Measurements from ENCODE around the gene STOM.
A peak's percentile ranks its signal among the peaks of the same experiment; 100 is the strongest.

STOM gene

GRCh38 chr9:121369595-121370265 is at the start of gene STOM:
Gene STOM (minus strand): TSS chr9:121370250. CDS start chr9:121370187, 63 bp downstream.
- peak within 1 kb of the TSS; percentile 82 for H3K4me3 ChIP-seq (ENCODE audit: low read depth, low read length)
- TF ChIP-seq CTCF (IDR thresholded peaks at IDR 0.05; ENCODE audit: low read depth, low read length), result no peak

- TF ChIP-seq CTCF (IDR thresholded peaks at IDR 0.05; ENCODE audit: low read depth, low read length), result no peak
Measured at GRCh38 chr9:121411993-121412392, 41.9 kb upstream of the STOM start.

GRCh38 chr9:121405899-121406298 is 35.8 kb upstream of the STOM start:
- H3K4me3 ChIP-seq (ENCODE audit: low read depth, low read length), result no peak overlapping the region
- TF ChIP-seq CTCF (IDR thresholded peaks at IDR 0.05; ENCODE audit: low read depth, low read length), result no peak

More at GRCh38 chr9:121411993-121412392, 41.9 kb upstream of the STOM start:
- H3K4me3 ChIP-seq (ENCODE audit: low read depth, low read length), result no peak overlapping the region

GRCh38 chr9:121404906-121405305 is 34.9 kb upstream of the STOM start:
- no peak overlapping the region for H3K4me3 ChIP-seq (ENCODE audit: low read depth, low read length)
- TF ChIP-seq CTCF (IDR thresholded peaks at IDR 0.05; ENCODE audit: low read depth, low read length), result no peak

- no peak; the same call in 1 of the 2 replicates for TF ChIP-seq CTCF (IDR thresholded peaks at IDR 0.05; ENCODE audit: low read depth, low read length)
- H3K4me3 ChIP-seq (ENCODE audit: low read depth, low read length), result no peak overlapping the region
Measured at GRCh38 chr9:121399883-121400607, 30.0 kb upstream of the STOM start.

GRCh38 chr9:121399126-121399882 is 29.3 kb upstream of the STOM start:
- H3K4me3 ChIP-seq (ENCODE audit: low read depth, low read length), result no peak overlapping the region; the same call in 1 of the 2 replicates
- no peak for TF ChIP-seq CTCF (IDR thresholded peaks at IDR 0.05; ENCODE audit: low read depth, low read length)

All from WI38 (cell line).